ENCODE data around the gene GSDME.

Gene GSDME

DNA sequence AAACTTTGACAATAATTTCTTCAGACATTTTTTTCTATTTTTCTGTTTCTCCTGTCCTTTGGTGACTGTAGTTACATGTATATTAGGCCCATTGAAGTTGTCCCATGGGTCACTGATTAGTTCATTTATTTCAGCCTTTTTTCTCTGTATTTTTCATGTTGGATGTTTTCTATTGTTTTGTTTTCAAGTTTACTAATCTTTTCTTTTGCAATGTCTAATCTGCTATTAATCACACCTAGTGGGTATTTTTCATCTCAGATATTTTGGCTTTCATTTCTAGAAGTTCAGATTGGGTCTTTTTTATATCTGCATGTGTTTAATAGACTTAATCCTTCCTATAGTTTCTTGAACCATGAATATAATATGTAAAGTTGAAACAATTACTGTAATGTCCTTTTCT, 99.3 kb downstream of the GSDME start:
- no peak overlapping the region for H3K4me3 ChIP-seq (ENCODE audit: low read depth, low read length)
- TF ChIP-seq, protein P1, sequence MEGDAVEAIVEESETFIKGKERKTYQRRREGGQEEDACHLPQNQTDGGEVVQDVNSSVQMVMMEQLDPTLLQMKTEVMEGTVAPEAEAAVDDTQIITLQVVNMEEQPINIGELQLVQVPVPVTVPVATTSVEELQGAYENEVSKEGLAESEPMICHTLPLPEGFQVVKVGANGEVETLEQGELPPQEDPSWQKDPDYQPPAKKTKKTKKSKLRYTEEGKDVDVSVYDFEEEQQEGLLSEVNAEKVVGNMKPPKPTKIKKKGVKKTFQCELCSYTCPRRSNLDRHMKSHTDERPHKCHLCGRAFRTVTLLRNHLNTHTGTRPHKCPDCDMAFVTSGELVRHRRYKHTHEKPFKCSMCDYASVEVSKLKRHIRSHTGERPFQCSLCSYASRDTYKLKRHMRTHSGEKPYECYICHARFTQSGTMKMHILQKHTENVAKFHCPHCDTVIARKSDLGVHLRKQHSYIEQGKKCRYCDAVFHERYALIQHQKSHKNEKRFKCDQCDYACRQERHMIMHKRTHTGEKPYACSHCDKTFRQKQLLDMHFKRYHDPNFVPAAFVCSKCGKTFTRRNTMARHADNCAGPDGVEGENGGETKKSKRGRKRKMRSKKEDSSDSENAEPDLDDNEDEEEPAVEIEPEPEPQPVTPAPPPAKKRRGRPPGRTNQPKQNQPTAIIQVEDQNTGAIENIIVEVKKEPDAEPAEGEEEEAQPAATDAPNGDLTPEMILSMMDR (IDR thresholded peaks at IDR 0.05; ENCODE audit: control insufficient read depth, extremely low read depth, insufficient read depth) = no peak
- DNase-seq (ENCODE audit: low read depth) = no peak

- TF ChIP-seq, protein P1 (IDR thresholded peaks at IDR 0.05; ENCODE audit: control insufficient read depth, extremely low read depth, insufficient read depth) = no peak
- no peak for DNase-seq (ENCODE audit: low read depth)
- no peak overlapping the region for H3K4me3 ChIP-seq (ENCODE audit: low read depth, low read length)
These were observed 100.7 kb downstream of the GSDME start for GRCh38 chr7:24656608-24657007.

DNA sequence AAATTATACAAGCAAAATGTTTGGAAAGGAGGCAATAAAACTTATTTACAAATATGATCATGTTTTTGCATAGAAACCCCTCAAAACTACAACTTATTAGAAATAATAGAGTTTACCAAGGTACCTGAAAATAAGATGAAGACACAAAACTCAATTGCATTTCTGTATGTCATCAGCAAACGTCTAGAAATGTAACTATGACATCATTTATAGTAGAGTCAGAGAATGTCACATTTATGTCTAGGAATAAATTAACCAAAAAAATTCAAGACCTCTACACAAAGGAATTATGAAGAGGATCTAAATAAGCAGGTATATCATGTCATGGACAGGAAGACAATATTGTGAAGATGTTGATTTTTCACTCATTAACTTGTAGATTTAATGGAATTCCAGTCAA, 103.0 kb downstream of the GSDME start:
- H3K4me3 ChIP-seq (ENCODE audit: low read depth, low read length) = no peak overlapping the region
- DNase-seq (ENCODE audit: low read depth) = no peak
- TF ChIP-seq, protein P1 (IDR thresholded peaks at IDR 0.05; ENCODE audit: control insufficient read depth, extremely low read depth, insufficient read depth) = no peak

DNA sequence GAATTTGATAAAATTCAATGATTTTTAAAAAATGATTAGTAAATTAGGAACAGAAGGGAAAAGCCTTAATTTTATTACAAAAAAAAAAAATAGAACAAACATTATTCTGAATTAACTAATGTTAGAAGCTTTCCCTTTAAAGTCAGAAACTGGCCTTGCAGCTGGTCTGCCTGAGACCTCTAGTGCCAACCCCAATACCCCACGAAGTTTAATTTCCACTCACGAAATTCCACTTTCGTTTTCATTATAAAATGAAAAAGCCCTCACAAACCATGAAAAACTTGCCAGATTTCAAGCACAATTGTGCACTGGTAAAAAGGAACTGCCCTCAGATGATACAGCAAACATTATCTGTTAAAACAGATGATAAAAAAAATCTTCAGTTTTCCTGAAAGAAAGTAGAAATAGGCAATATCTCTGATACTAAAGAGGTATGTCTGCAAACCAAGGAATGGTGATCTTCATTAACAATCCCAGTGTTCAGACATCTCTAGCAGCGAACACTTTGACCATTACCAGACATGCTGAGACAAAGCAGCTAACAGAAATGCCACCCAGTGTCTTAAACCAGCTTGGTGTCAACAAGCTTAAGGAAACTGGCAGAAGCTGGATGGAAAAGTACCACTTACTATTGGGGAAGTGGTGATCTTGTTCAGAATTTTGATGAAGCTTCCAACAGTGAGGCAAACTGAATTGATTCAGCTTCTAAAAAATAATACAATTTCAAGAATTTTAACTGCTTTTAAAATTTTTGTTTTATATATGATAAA, 103.8 kb downstream of the GSDME start:
- DNase-seq (ENCODE audit: low read depth) = no peak
- no peak overlapping the region for H3K4me3 ChIP-seq (ENCODE audit: low read depth, low read length)
- TF ChIP-seq, protein P1 (IDR thresholded peaks at IDR 0.05; ENCODE audit: control insufficient read depth, extremely low read depth, insufficient read depth) = no peak

GRCh38 chr7:24652251-24652939, 104.9 kb downstream of the GSDME start:
- no peak for DNase-seq (ENCODE audit: low read depth)
- no peak overlapping the region for H3K4me3 ChIP-seq (ENCODE audit: low read depth, low read length)
- TF ChIP-seq, protein P1 (IDR thresholded peaks at IDR 0.05; ENCODE audit: control insufficient read depth, extremely low read depth, insufficient read depth) = no peak

All from LNCaP clone FGC (cell line).